NCI-H2081 treated with DMSO at 0.1 percent for 48 hours (cell line): ENCODE data around the gene SARS2.
"Not testable (repeated sequence)": the region's sequence is repeated elsewhere in the genome, so short reads cannot be mapped to it uniquely, and the experiment has no call there.

Experiments
- DNase-seq: peaks from one replicate; lab custom pipeline; 2025; lab: John Stamatoyannopoulos, UW

SARS2 gene

GRCh38 chr19:38945562-38946228, 15.1 kb upstream of the SARS2 start:
- DNase-seq: no peak

DNA sequence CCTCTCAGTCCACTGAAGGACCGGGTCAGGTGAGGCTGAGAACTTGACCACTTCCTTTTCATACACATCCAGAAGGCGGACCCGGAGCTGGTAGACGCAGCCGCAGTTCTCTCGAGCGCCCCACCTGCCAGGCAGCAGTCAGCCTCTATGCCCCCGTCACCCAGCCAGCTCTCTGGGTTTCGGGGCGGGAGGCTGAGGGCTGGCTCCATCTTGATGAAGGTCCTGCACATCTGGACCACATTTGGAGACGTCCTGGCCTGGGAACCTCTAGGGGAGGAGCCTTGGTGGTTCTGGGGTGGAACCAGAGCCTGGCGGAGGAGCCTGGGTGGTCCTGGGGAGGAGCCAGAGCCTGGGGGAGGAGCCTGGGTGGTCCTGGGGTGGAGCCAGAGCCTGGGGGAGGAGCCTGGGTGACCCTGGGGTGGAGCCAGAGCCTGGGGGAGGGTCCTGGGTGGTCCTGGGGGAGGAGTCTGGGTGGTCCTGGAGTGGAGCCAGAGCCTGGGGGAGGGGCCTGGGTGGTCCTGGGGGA, 14.5 kb upstream of the SARS2 start:
- DNase-seq: no peak

GRCh38 chr19:38942471-38943181, 12.1 kb upstream of the SARS2 start:
- DNase-seq: no peak

DNA sequence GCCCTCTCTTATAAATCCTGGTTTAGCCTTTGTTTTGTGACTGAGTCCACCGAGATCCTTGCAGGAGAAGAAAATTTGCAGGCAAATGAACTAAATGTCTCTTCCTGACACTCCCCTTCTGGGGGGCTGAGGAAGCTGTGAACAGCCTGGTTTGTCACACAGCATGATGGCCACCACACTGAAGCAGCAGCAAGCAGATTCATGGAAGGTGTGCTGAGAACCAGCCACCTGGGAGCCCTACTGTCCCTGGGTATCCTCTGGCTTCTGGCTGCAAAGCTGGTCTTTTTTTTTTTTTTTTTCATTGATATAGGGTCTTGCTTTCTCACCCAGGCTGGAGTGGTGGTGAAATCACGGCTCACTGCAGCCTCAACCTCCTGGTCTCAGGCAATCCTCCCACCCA, 11.4 kb upstream of the SARS2 start:
- no peak for DNase-seq

- not testable (repeated sequence) for DNase-seq
Observed at GRCh38 chr19:38941466-38941865, 10.9 kb upstream of the SARS2 start.

DNA sequence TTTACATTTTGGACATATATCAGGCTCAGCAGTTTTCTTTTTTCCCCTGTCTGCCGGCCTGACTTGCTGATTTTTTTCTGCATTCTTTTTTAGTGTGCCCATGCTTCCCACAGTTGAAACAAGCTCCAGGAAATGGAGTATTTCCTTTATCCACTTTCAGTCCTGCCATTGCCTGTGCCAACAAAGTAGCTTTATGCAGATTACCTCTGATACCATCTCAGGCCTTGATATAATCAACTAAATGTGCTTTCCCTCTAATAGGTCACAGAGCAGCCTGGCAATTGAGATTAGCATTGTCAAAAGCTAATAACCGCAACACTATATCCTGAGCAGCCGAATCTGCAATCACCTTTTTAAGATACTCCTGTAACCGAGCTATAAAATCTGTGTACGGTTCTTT, 9.4 kb upstream of the SARS2 start:
- DNase-seq: no peak

- DNase-seq: no peak
Observed at GRCh38 chr19:38933544-38933943, 3.0 kb upstream of the SARS2 start.

DNA sequence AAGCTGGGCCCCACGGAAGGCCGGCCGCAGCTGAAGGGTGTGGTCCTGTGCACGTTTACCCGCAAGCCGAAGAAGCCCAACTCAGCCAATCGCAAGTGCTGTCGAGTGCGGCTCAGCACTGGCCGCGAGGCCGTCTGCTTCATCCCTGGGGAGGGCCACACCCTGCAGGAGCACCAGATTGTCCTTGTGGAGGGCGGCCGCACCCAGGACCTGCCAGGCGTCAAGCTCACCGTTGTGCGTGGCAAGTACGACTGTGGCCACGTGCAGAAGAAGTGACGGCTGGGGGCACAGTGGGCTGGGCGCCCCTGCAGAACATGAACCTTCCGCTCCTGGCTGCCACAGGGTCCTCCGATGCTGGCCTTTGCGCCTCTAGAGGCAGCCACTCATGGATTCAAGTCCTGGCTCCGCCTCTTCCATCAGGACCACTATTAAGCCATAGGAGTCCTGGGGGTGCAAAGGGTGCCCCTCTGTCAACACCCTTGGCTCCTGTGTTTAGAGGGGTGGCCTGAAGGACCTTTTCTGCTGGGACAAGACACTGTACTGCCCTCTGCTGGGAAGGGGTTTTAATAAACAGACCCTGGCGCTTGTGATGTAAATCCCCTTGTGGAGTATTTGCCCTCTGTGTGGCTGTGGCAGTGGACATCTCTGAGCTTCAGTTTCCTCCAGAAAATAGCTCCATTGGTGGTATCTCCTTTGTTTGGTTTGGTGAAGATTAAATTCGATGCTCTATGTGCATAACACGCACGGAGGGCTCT, 2.0 kb upstream of the SARS2 start:
- no peak for DNase-seq

DNA sequence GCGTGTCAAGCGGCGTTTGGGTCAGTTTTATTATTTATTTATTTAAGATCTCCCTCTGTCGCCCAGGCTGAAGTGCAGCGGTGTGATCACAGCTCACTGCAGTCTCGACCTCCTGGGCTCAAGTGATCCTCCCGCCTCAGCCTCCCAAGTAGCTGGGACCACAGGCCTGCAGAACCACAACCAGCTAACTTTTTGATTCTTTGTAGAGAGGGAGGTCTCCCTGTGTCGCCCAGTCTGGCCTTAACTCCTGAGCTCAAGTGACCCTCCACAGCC, 894 bp upstream of the SARS2 start:
- no peak for DNase-seq

GRCh38 chr19:38930776-38931520, 385 bp upstream of the SARS2 start, which contains the start of gene MRPS12:
TSS of gene MRPS12 (plus strand) at chr19:38930944. CDS start at chr19:38931295, 351 bp downstream.
- peak; percentile 98 for DNase-seq

GRCh38 chr19:38928391-38929001, 2.1 kb downstream of the SARS2 start:
- no peak for DNase-seq

DNA sequence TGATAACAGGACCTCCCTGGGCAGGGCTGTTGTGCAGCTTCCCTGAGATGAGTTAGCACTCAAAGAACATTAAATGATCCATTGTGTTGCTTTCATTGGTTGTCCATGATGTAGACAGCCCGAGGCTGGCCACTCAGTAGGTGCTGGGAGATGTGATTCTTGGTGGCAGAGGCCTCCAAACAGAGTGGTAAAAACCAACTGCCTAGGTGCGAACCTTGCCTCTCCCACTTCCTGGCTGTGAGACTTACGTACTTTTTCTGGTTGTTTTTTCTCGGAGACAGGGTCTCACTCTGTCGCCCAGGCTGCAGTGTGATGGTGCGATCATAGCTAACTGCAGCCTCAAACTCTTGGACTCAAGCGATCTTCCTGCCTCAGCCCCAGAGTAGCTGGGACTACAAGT, 6.2 kb downstream of the SARS2 start:
- no peak for DNase-seq

- DNase-seq: no peak
Observed at GRCh38 chr19:38922482-38922881, 8.1 kb downstream of the SARS2 start.

DNA sequence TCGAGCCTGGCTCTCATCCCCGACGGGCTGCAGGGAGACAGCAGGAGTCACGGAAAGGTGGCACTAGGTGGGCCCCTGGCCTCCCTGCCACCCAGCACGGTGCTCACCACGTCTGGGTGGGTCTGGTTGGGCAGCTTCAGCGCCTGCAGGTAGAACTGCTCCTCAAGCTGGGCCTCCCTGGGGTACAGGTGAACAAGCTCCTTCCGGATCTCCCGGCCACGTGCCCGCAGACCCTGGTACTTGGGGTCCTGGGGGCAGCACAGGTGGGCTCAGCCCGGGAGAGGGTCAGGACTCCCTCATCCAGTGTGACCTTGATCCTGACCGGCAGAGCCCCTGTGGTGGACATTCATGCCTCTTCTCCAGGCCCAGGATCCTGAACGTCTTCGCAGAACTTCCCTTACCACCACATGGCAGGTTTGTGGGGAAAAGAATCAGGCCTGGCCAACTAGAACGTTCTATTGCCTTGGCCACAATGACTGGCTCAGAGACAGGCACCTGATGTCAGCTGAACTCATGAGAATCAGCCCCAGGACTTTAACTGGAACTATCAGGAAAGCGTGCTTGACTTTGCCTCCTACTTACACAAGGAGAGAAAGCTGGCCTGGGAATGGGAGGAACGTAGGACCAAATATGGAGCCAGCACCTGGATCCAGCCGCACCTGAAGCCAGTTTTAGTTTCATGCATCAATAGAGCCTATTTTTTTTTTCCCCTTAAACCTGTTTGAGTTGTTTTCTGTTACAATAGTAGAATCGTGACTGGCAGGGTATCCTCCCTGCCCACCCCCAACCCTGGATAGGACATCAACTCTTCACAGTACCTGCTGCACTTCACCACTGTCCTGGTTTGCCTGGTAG, 8.9 kb downstream of the SARS2 start:
- DNase-seq: no peak

- DNase-seq: no peak
Observed at GRCh38 chr19:38920602-38921419, 9.8 kb downstream of the SARS2 start.

DNA sequence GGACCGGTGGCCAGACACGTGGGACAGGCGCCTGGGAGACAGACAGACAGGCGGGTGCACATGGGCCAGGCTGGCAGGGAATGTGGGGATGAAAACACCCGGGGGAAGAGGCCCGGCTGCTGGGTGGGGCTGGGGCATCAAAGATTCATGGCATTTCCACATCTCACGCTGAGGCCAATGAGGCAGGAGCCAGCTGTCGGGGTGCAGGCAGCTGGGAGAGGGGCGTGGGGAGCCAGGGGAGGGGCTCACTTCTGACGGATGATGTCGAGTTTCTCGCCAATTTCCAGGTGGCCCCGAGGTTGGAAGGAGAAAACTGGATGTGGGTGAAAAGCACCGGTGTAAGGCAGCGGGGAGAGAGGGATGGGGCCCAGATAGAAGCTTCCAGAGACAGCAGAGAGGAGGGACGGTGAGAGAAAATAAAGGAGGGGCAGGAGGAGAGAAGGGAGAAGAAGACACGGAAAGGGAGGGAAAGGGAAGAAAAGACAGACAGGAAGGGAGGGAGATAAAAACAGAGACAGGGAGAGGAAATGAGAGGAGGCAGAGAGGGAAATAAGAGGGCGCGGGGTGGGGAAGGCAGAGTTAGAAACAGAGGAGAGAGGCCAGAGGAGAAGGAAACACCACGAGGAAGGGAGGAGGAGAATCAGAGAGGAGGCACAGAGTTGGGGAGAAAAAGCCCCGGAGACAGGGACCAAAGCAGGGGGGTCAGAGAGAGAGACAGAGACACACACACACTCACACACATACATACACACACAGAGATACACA, 10.5 kb downstream of the SARS2 start:
- no peak for DNase-seq

DNA sequence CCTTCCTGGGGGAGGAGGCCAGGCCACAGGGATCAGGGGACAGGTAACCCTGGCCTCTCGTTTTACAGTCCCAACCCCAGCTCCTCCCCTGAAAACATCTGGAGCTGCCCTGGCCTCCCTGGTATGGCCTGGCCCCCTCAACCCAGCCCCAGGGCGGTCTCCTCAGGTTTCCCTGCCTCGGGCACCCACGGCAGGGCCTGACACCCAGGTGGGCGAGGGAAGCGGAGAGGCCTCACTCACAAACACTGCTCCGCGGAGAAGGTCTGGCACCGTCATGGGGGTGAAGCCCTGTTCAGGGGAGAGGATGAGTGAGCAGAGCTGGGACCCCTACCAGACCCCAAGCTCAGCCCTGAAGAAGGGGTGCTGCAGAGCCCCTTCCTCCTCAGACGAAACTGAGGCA, 12.0 kb downstream of the SARS2 start:
- no peak for DNase-seq

DNA sequence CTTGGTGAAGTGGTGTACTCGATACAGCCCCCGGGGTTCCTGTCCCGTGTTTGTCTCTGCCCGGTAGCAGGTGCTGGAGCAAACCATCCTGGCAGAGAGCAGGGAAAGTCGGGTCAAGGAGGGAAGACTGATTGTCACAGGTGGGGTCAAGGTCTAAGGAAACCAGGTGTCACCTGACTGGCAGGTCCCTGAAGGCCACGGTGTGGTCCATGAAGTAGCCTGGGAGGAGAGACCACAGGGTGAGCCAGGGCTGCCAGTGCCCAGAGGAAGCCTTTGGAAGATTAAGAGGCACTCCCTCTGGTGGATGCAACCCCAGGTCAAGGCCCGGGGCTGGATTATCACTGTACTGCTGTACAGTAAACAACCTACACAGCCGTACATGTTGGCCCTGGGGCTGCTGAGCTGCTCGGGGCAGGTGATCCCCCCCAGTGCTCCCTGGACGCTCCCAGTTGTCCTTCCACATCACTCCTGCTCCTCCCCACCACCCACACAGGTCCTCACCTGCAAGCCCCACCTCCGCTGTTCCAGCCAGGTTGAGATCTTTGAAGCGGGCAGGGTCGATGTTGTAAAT, 12.6 kb downstream of the SARS2 start:
- no peak for DNase-seq

DNA sequence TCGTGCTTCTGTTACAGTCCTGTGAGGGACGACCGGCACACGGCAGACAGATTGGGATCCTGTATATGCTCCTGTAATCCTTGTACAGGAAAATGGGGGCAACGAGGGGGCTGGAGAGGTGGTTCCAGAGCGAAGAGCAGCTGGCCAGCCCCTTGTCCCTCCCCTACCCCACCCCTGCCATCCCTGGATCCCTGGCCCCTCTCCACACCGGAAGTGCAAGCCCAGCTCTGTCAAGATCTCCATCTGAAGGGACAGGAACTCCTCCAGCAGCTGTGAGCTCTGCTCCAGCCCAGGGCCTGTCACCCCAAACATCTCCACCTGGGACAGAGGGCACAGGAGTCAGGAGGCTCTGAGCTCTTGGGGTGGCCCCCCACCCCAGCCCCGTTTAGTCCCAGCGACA, 13.0 kb downstream of the SARS2 start:
- no peak for DNase-seq
